T-cell (primary cell): ENCODE measurements around the gene PAFAH2. TPM values are rescaled to one million over a fixed set of nuclear protein-coding genes. Genes with fewer than 3 reads are reported as not detected.

Source experiments
- ATAC-seq, 4 experiments: fragments of 200-7000 bp in 3 of 4; fragments of 150-1000 bp in 1 of 4; cut with Tn5 transposase; replicated peaks in 1 of 4; 1 replicate in 3 of 4; 2 replicates in 1 of 4; pipeline ENCODE4 v1.10.0; 2021; ENCODE audit warnings: moderate library complexity in 3 of 4, mild to moderate bottlenecking in 2 of 4, moderate number of reproducible peaks in 1 of 4
- CTCF ChIA-PET, 2 donors: fragments of 300-600 bp; sonication (Branson Sonifier 250); formaldehyde crosslinking; loops; one replicate each; lab custom pipeline; 2022; ENCODE audit warnings: antibody characterized with exemption in 2 of 2; lab: Charles Lee
- POLR2A ChIA-PET, 2 donors: fragments of 300-600 bp; sonication (Branson Sonifier 250); formaldehyde crosslinking; loops; one replicate each; lab custom pipeline; 2022; ENCODE audit warnings: antibody characterized with exemption in 2 of 2; lab: Charles Lee
- DNase-seq, 35 experiments: peaks; one replicate each; pipeline versions ENCODE4 v3.0.0 to v3.0.0-alpha.2; 2013 to 2023
- H3K27ac ChIP-seq: one replicate; pipeline ENCODE4 v1.5.1; 2013; ENCODE audit warnings: low read length
- H3K27me3 ChIP-seq, 2 experiments: replicated peaks in 1 of 2; 1 replicate in 1 of 2; 2 replicates in 1 of 2; pipeline versions ENCODE4 v1.6.1 to v1.7.0; 2013; ENCODE audit warnings: low read length in 1 of 2, mixed read lengths in 1 of 2; ENCODE audit not compliant: control insufficient read depth in 2 of 2, insufficient read depth in 2 of 2; ENCODE audit errors: extremely low read depth in 1 of 2
- H3K36me3 ChIP-seq, 2 donors: 1 replicate in 1 of 2; 2 replicates in 1 of 2; pipeline versions ENCODE4 v1.6.1 to v1.7.0; 2013; ENCODE audit warnings: low read length in 1 of 2; ENCODE audit not compliant: control insufficient read depth in 2 of 2, insufficient read depth in 1 of 2; ENCODE audit errors: extremely low read depth in 1 of 2
- H3K4me1 ChIP-seq, 2 experiments: 1 replicate in 1 of 2; 2 replicates in 1 of 2; pipeline versions ENCODE4 v1.6.1 to v1.7.0; 2013; ENCODE audit warnings: low read length in 2 of 2, mixed read lengths in 1 of 2; ENCODE audit not compliant: insufficient read depth in 2 of 2, control insufficient read depth in 1 of 2; ENCODE audit errors: extremely low read depth in 1 of 2
- H3K4me3 ChIP-seq, 2 donors: 1 replicate in 1 of 2; 2 replicates in 1 of 2; pipeline versions ENCODE4 v1.5.1 to v1.7.0; 2013; ENCODE audit warnings: mild to moderate bottlenecking in 2 of 2, low read length in 1 of 2, moderate library complexity in 1 of 2; ENCODE audit not compliant: control insufficient read depth in 1 of 2; ENCODE audit errors: extremely low read depth in 1 of 2
- H3K9me3 ChIP-seq: 2 replicates; pipeline ENCODE4 v1.7.0; 2013
- H3K27ac Mint-ChIP-seq, 2 donors: one replicate each; pipeline ENCODE4 v1.8.0; 2020 to 2021; ENCODE audit warnings: mild to moderate bottlenecking in 2 of 2, mixed read lengths in 2 of 2
- H3K27me3 Mint-ChIP-seq, 2 donors: one replicate each; pipeline ENCODE4 v1.8.0; 2021 to 2022; ENCODE audit warnings: mixed read lengths in 2 of 2
- H3K36me3 Mint-ChIP-seq: one replicate; pipeline ENCODE4 v1.8.0; 2021; ENCODE audit warnings: mixed read lengths
- H3K4me1 Mint-ChIP-seq, 3 donors: one replicate each; pipeline ENCODE4 v1.8.0; 2020 to 2022; ENCODE audit warnings: mixed read lengths in 3 of 3, mild to moderate bottlenecking in 1 of 3
- H3K4me3 Mint-ChIP-seq, 3 donors: one replicate each; pipeline ENCODE4 v1.8.0; 2020 to 2022; ENCODE audit warnings: mild to moderate bottlenecking in 3 of 3, mixed read lengths in 3 of 3, moderate library complexity in 3 of 3
- H3K9me3 Mint-ChIP-seq, 3 donors: one replicate each; pipeline ENCODE4 v1.8.0; 2020 to 2022; ENCODE audit warnings: mixed read lengths in 3 of 3
- WGBS: methylation state at CpG from one replicate; pipeline ENCODE4 v1.1.5; 2013; ENCODE audit warnings: missing lambda C conversion rate; ENCODE audit not compliant: insufficient coverage; 5-methylcytosine and 5-hydroxymethylcytosine counted together
- total RNA-seq, 35 experiments: library from RNA in 6 of 35; stranded (reverse) in 6 of 35; fragments of 120-200 nt in 1 of 35; gene quantifications; one replicate each; pipeline versions ENCODE4 v1.2.1 to v1.2.4 and lab custom pipeline; 2013 to 2026

Gene PAFAH2
- total RNA-seq, 5 donors from 2014 or later (not counting 1 experiment from before 2014, with no cell fraction given) = 10.2 to 30.2 (median 17.3) TPM

GRCh38 chr1:25929016-25929415 is 68.8 kb downstream of the PAFAH2 start:
- H3K4me3 ChIP-seq = no peak overlapping the region
- Mint-ChIP-seq H3K27me3 (no peaks in the 10 kb centered on the region), H3K27ac (no peak overlapping the region), H3K4me1 (peaks cover under 1 to 2% (median under 1%) of the 10 kb centered on the region in 3 donors), H3K9me3 (no peaks in the 10 kb centered on the region), H3K36me3 (no peaks in the 10 kb centered on the region), H3K4me3 (no peak overlapping the region)
- CTCF ChIA-PET = no interaction called here
- POLR2A ChIA-PET = no interaction called here
- WGBS = 71% methylated on average over 7 of the region's 7 CpGs
- ATAC-seq (no peak), DNase-seq (no peak)
- H3K36me3 ChIP-seq = no peaks in the 10 kb centered on the region
- H3K27me3 ChIP-seq = peaks cover 0 to 3% of the 10 kb centered on the region in 2 experiments
- H3K27ac ChIP-seq = no peak overlapping the region
- no peaks in the 10 kb centered on the region for H3K4me1 ChIP-seq
- H3K9me3 ChIP-seq = no peaks in the 10 kb centered on the region

DNA sequence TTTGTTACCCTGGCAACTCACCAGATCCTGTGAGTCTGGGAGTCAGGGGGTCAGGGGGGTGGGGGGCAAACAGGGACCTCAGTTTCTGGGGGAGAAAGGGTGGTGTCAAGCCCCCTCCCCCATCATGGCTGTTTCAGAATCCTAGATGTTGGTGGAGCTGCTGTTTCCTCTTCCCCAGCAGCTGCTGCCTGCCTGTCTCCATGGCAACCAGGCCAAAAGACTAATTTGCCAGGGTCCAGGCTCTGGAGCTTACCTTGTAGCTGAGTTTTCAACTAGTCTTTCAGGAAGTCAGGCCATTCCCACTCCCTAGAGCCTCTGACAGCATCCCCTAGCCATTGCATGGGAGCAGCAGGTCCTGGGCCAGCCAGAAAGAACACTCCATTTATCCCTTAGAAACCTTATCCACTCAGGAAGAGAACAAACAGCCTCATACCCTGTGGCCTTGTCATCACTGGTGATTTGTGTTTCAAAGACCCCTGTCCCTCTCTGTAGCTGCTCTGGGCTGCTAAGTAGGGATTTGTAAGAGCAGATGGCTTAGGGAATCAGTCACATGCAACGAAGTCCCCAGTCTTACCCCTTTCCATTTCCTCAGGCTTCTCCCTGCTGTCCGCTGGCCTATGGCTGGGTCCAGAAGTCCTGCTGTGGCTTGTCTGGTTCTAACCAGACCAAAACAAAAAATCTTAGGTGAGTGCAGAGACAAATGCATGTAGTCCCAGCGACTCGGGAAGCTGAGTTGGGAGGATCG is 70.2 kb downstream of the PAFAH2 start:
- no peaks in the 10 kb centered on the region for H3K9me3 Mint-ChIP-seq
- ChIA-PET POLR2A (no interaction called here), CTCF (no interaction called here)
- no peaks in the 10 kb centered on the region for H3K27me3 Mint-ChIP-seq
- H3K4me1 Mint-ChIP-seq = peaks cover 8 to 10% (median 10%) of the 10 kb centered on the region in 3 donors
- H3K27ac ChIP-seq = no peak overlapping the region
- DNase-seq (no peak), ATAC-seq (no peak)
- H3K9me3 ChIP-seq = no peaks in the 10 kb centered on the region
- no peaks in the 10 kb centered on the region for H3K36me3 ChIP-seq
- WGBS = 100% methylated on average over 1 of the region's 5 CpGs
- H3K4me3 ChIP-seq = no peak overlapping the region
- peaks cover 0 to 7% of the 10 kb centered on the region in 2 experiments for H3K27me3 ChIP-seq
- no peaks in the 10 kb centered on the region for H3K36me3 Mint-ChIP-seq
- no peak overlapping the region for H3K27ac Mint-ChIP-seq
- H3K4me1 ChIP-seq = peaks cover 2 to 10% of the 10 kb centered on the region in 2 experiments
- no peak overlapping the region for H3K4me3 Mint-ChIP-seq

- ATAC-seq (no peak), DNase-seq (no peak)
- Histone ChIP-seq H3K27ac (no peak overlapping the region), H3K36me3 (no peaks in the 10 kb centered on the region), H3K4me1 (peaks cover 10 to 18% of the 10 kb centered on the region in 2 experiments), H3K27me3 (peaks cover 0 to 11% of the 10 kb centered on the region in 2 experiments), H3K9me3 (no peaks in the 10 kb centered on the region), H3K4me3 (no peak overlapping the region)
- no peaks in the 10 kb centered on the region for H3K9me3 Mint-ChIP-seq
- H3K4me3 Mint-ChIP-seq = no peak overlapping the region
- peaks cover 15 to 17% (median 17%) of the 10 kb centered on the region in 3 donors for H3K4me1 Mint-ChIP-seq
- WGBS = 70% methylated on average over 4 of the region's 13 CpGs
- POLR2A ChIA-PET = no interaction called here
- CTCF ChIA-PET = no interaction called here
- no peak overlapping the region for H3K27ac Mint-ChIP-seq
- H3K36me3 Mint-ChIP-seq = no peaks in the 10 kb centered on the region
- no peaks in the 10 kb centered on the region for H3K27me3 Mint-ChIP-seq
Measured at GRCh38 chr1:25926731-25927496, 70.9 kb downstream of the PAFAH2 start.

DNA sequence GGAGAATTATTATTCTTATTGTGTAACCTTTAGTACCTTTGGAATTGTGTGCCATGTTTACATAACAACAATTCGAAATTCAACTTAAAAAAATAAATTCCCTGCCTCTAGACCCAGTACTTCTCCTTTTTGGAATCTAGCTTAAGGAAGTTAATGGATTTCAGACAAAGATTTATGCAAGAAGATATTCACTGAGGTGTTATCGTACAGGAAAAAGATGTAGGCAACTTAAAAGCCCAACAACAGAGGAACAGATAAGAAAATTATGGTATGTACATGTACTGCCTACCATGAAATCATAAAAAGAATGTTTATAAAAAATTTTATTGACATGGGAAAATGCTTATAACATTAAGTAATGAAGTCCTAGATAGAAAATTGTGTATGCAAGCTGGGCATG is 73.4 kb downstream of the PAFAH2 start:
- peaks cover 13 to 25% of the 10 kb centered on the region in 2 experiments for H3K4me1 ChIP-seq
- H3K36me3 Mint-ChIP-seq = no peaks in the 10 kb centered on the region
- no CpG with 5 or more reads among the region's 2 CpGs for WGBS
- no peaks in the 10 kb centered on the region for H3K9me3 Mint-ChIP-seq
- ChIA-PET CTCF (interaction anchor here (0.6 to 1.5 kb wide), 2 partner anchors 23 to 29 kb away, joined by 3 to 4 read pairs; no protein-coding TSS in a partner anchor), POLR2A (interaction anchor here in 1 of 2 donors (0.6 kb wide), 1 partner anchor 576 kb away, joined by 3 read pairs; no protein-coding TSS in a partner anchor)
- peak overlapping the region in 1 of 2 donors; percentile 24 for H3K27ac Mint-ChIP-seq
- no peak overlapping the region for H3K27ac ChIP-seq
- H3K27me3 Mint-ChIP-seq = no peaks in the 10 kb centered on the region
- H3K36me3 ChIP-seq = no peaks in the 10 kb centered on the region
- no peak for ATAC-seq
- peaks cover 0 to 11% of the 10 kb centered on the region in 2 experiments for H3K27me3 ChIP-seq
- no peak for DNase-seq
- no peaks in the 10 kb centered on the region for H3K9me3 ChIP-seq
- H3K4me1 Mint-ChIP-seq = peaks cover 17 to 27% (median 18%) of the 10 kb centered on the region in 3 donors
- no peak overlapping the region for H3K4me3 ChIP-seq
- no peak overlapping the region for H3K4me3 Mint-ChIP-seq

DNA sequence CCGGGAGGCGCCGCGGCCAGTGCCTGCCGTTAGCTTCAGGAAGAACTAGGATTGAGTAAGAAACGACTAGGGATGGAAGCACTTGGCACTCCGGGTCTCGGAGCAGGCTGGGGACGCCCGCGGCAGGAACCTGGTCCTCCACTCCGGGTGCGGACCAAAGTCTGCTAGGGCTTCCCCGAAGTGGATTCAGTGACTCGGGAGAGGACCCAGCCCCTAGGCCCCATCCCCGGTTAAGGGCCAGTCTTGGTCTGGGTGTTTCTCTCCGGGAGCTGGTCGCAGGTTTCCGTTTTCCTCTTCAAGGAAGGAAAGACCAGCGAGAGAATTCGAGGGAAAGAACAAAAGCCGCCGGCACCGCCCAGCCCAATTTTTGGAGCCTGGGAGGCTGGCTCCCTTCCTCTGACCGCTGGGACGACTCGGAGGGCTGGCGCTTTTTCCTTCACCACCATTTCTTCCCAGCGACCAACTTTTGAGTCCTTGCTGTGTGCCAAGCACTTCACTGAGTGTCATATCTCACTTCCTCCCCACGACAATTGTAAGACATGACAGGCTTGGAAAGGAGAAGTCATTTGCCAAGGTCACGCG is 74.8 kb downstream of the PAFAH2 start:
- peaks cover 0 to 11% of the 10 kb centered on the region in 2 experiments for H3K27me3 ChIP-seq

More for the DNA sequence above, 74.8 kb downstream of the PAFAH2 start:
- H3K27ac Mint-ChIP-seq = peak overlapping the region in 1 of 2 donors; percentile 36
- DNase-seq (peak in 6 of 35 experiments; percentile 6 to 40 (median 11)), ATAC-seq (peak; percentile 37 to 48 (median 38))
- peak overlapping the region; percentile 56 to 75 for H3K4me3 ChIP-seq
- no peaks in the 10 kb centered on the region for H3K36me3 Mint-ChIP-seq
- POLR2A ChIA-PET = no interaction called here
- CTCF ChIA-PET = interaction anchor here in 1 of 2 donors (0.9 to 1.7 kb wide), 3 partner anchors 18 to 74 kb away, joined by 3 to 6 read pairs (median 3); partner anchors contain the start of gene PAFAH2
- H3K4me1 Mint-ChIP-seq = peaks cover 20 to 30% (median 23%) of the 10 kb centered on the region in 3 donors
- no peaks in the 10 kb centered on the region for H3K9me3 ChIP-seq
- peaks cover 19 to 33% of the 10 kb centered on the region in 2 experiments for H3K4me1 ChIP-seq
- WGBS = 5% methylated on average over 28 of the region's 32 CpGs
- peak overlapping the region; percentile 20 for H3K27ac ChIP-seq
- H3K36me3 ChIP-seq = no peaks in the 10 kb centered on the region
- no peaks in the 10 kb centered on the region for H3K27me3 Mint-ChIP-seq
- H3K4me3 Mint-ChIP-seq = peak overlapping the region; percentile 65 to 86 (median 72)
- no peaks in the 10 kb centered on the region for H3K9me3 Mint-ChIP-seq
